GM19468 (cell line): ENCODE results near the gene SPATA18.
"Not testable (repeated sequence)": the region's sequence is repeated elsewhere in the genome, so short reads cannot be mapped to it uniquely, and the experiment has no call there.

ENCODE experiments used
- ATAC-seq: cut with Tn5 transposase; IDR thresholded peaks from one replicate; pipeline ENCODE4 v1.9.1; 2021; ENCODE audit warnings: mild to moderate bottlenecking, moderate library complexity, moderate number of reproducible peaks; ENCODE audit not compliant: unreplicated experiment; ENCODE audit errors: extremely low read depth

SPATA18 gene

DNA sequence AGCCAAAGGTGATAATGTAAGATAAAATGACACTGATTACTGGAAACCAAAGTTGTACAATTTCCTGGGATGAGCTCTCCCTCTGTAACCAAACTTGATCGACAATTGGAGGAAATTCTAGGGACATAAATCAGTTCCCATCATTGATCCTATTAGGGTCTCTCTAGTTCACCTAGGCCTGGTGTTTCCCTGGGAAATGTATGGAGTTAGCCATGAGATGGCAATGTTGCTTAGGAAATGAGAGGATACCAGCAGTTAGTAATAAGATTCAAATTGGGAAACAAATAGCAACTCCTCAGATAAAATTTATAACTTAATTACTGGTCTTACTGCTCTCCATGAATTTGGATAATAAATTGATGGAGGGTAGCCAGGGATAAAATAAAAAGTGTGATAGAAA, 52.2 kb downstream of the SPATA18 start:
- ATAC-seq: no peak

DNA sequence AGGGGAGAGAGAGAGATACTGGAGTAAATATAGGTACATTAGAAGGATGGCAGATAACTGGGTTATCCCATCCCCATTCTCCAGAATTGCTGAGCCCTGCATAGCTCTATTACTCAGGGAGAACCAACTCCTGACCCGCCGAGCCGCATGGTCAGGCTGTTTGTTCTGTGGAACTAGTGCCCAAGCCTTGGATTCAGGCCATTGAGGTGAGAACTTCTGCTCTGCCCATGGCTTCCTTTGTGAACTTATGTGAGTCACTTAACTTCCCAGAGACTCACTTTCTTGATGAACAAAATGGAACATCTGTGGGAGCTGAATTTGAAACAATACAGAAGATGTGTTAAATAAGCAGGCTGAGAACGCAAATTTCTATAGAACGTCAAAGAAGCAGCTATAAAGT, 54.2 kb downstream of the SPATA18 start:
- ATAC-seq: no peak

DNA sequence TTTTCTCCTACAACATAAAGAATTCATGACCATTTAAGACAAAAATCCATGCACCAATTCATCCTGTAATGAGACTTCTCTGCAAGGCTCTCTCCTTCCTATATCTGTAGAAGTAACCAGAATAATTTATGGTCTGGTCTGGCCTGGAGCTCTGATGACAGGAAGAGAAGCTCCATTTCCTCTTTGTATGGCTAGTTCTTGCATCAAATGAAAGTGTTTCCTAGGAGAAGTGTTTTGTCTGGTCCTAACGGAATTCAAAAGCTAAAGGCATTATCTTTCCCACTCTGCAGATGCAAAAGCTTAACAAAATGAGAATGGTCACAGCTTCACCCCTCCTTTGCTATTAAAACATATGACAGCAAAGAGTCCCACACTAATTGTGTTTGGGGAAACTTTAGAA, 55.1 kb downstream of the SPATA18 start:
- ATAC-seq: no peak

DNA sequence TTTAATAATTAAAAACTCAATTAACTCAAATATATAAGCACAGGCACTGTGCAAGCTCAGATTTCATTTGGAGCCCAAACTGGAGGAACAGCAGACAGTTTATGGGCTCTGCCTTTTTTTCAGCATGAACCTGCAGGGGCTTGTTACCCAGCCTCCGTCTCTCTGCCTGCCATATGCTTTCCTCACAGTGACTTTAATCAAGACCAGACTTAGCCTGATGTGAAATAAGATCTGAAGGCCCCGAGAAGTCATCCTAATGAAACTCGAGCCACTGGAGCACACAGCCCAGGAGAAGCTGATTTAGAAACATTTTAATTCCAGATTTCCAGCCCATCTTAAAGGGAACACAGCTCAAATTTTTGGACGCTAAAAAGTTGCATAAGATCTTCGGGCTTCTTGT, 55.6 kb downstream of the SPATA18 start:
- ATAC-seq: no peak

DNA sequence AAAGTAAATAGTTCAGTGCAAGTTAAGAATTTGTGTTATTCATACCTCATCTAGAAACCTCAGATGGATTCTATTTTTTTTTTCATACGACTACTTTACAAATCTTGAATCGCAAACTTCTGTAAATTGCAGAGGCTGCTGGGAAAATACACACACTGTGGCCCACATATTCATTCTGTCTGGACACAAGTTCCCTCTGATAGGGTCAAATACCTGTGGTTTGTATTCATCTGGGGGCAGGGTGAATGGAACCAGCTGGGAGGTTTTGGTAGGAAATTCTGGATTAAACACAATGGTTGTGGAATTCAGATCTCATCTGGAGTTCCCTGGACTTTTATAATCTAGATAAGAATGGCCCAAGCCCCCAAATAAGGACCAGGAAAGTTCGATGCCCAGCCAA, 56.2 kb downstream of the SPATA18 start:
- no peak for ATAC-seq

DNA sequence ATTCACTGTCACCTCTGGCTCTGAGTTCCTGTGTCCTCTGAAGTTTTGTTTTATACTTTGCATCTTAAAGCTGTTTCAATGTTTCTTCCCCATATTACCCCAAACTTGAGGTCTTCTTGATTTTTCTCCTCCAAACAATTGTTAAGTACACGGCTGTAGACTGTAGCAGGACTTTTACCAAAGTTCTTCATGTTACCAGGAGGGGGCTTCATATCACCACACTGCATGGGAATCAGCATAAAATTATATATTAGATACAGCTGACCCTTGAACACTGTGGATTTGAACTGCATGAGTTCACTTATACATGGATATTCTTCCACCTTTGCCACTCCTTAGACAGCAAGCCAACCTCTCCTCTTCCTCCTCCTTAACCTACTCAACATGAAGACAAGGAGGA, 56.6 kb downstream of the SPATA18 start:
- no peak for ATAC-seq

DNA sequence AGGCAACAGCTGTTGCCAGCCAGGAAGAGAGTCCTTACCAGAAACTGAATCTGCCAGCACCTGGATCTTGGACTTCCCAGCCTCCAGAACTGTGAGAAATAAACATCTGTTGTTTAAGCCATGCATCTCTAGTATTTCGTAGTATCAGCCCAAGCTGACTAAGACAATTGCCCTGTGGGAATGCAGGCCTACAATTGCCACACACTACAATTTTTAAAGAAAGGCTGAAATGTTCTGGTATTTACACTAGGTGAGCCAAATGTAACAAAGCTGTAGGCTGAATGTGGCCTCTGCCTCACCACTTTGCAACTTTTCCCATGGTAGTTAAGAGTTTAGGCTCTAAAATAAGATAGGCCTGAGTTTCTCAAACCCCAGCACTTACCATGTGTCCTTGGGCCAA, 59.1 kb downstream of the SPATA18 start:
- ATAC-seq: no peak

DNA sequence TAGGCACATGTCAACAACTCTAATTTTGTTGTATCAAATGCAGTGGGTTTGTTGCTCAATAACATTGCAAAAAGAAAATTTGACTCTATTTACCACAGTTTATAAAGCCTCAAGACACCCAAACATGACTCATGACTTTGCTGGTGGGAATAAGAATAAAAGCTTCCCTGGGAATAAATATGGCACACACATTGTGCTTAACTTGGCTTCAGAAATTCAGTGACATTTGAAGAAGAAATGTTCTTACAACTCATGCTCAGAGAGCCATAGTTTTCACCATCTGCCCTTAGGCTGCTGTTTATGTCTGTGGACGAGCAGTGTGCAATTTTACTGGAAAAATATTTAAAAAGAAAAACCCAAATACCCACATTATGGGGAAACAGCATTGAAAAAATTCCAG, 60.9 kb downstream of the SPATA18 start:
- ATAC-seq: no peak

DNA sequence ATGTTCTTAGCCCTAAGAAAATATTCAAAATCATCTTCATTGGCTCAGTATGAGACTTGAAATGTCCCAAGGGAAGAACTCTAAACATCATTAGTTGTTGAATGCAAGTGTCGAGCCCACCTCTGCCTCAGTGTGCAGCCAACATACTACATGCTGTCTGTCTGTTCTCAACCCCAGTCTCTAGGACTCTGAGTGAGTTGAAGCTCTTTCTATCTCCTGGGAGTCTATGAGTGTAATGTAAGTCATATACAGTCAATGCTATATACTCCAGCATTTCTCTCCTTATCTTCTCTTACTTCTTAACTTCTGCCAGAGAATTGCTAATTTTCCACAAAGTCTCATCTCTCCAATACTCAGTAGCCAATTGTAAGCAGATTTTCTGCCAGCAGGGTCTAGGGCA, 61.3 kb downstream of the SPATA18 start:
- no peak for ATAC-seq

DNA sequence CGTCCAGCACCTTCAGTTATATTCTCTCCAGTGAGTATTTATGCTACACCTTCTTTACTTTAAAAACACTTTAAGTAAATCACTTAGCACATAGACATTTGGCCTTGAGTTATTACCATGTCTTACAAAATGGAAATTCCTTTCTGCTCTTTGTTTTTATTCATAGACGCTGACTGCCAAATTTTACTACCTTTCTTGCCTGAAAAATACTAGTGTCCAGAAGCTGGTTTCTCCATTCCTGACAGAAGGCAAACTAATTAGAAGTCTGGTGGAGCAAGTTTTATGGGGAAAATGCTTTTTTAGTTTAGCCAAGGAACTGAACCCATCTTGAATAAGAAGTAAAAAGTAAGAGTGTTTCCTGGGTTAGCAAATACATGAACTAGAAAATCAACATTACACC, 65.5 kb downstream of the SPATA18 start:
- ATAC-seq: no peak

DNA sequence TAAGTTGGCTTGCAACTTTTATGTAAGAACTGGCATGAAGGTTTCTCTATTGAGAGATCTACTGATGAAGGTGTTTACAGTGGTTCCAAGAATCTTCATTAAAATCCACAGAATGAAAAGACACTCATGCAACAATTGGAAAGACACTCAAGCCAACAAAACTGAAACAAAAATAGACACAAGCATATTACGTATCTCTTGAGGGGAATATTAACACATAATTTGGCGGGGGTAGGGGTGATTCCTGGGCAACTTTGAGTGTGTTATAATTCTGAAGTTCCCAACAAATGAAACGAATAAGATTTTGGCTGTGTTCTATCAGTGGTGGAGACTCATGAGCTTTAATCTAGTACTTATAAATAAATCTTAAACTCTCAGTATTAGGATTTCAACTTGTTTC, 75.1 kb downstream of the SPATA18 start:
- no peak for ATAC-seq

DNA sequence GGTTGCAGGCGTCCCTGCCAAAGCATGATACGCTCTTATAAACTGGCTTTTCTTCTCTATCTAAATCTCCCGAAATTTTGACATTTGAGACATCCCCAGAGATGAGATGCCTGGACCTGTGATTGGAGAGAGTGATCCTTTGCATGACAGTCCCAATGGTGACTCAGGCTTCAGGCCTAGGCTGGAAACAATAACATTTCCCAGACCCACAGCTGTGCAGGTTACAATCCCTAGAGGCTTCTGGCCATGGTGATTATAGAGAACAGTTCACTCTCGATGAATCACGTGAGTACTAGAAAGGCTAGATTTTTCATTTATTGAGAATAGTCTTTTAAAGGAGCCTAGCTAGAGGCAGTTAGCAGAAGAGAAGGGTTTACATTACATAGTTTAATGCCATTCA, 75.9 kb downstream of the SPATA18 start:
- no peak for ATAC-seq

DNA sequence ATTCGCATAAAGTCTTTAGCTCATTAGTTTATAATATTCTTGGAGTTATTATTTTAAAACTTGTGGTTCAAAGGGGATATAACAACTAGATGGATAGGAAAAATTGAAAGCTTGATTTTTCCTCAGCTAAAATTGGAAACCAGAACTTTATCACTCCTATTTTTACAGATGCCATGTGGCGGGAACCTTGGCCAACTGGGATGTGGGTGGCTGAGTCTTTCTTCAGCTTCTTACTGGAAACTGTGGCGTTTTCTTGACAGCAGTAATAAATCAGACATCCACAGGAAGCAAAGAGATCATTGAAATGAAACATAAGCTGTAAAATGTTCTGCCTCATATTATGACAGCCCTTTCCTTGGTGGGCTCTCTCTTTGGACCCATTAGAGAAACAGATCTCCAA, 84.1 kb downstream of the SPATA18 start:
- ATAC-seq: no peak

DNA sequence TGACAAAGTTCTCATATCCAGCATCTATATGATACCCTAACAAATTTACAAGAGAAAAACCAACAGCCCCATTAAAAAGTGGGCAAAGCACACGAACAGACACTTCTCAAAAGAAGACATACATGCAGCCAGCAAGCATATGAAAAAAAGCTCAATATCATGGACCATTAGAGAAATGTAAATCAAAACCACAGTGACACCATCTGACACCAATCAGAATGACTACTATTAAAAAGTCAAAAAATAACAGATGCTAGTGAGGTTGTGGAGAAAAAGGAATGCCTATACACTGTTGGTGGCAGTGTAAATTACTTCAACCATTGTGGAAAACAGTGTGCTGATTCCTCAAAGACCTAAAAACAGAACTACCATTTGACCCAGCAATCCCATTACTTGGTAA, 86.0 kb downstream of the SPATA18 start:
- not testable (repeated sequence) for ATAC-seq

DNA sequence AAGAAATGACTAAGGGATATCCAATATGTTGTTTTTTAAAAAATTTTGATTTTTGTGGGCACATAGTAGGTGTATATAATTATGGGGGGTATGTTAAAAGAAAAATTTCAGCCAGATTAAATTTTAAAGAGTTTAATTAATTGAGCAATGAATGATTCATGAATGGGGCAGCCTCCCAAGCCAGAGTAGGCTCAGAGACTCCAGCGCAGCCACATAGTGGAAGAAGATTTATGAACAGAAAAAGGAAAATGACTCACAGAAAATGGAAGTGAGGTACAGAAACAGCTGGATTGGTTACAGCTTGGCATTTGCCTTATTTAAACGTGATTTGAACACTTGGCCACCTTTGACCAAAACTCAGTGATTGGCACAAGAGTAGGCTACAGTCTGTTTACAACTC, 91.7 kb downstream of the SPATA18 start:
- no peak for ATAC-seq

DNA sequence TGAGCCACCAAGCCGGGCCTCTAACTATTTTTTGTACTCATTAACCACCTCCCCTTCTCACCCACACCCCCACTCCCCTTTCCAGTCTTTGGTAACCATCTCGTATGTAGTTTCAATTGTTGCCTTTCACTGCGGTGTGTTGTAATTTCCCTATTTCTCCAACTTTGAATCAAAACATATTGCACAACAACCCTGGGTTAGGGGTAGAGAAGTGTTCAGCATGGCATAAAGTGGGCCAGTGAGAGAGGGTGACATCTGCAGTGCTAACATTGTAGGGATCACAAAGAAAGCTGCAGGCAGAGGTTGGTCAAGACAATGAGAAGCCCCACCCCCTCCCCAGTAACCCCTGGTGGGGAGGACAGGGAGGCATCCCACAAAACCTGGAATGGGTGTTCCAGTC, 92.7 kb downstream of the SPATA18 start:
- ATAC-seq: no peak

DNA sequence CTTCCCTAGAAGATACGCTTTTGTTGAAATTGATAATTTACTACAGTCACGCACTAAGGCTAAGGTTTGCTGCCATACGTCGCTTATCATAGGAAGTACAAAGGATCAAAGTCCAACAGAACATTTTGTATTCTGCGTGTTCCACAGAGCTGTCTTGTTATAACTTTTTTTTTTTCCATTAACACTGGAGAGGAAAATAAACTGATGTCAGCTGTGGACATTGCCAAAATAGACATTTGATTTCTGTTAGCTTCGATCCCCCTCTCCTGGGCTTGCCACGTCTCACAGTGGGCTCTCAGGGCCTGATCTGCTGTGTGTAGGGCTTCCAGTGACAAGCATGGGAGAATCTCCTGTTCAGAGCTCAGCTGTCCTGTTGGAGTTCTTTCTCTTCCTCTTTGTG, 93.3 kb downstream of the SPATA18 start:
- ATAC-seq: no peak
